OCI-LY3 (cell line): ENCODE data around the gene GAPDH.
"Not testable (repeated sequence)": the region's sequence is repeated elsewhere in the genome, so short reads cannot be mapped to it uniquely, and the experiment has no call there.

Experiments
- H2AFZ ChIP-seq: fragments of 200-600, 300-600 bp; shearing (Covaris generic); 2 replicates; pipeline ENCODE4 v1.6.0; 2014; ENCODE audit warnings: antibody characterized with exemption, low read depth, low read length
- H3K27ac ChIP-seq: fragments of 200-600, 300-600 bp; sonication (generic); 2 replicates; pipeline ENCODE4 v1.5.1; 2014; ENCODE audit warnings: mild to moderate bottlenecking, low read length, moderate library complexity, mixed read lengths
- H3K27me3 ChIP-seq: fragments of 200-600, 300-600 bp; sonication (generic); 2 replicates; pipeline ENCODE4 v1.6.1; 2014; ENCODE audit warnings: low read depth, low read length, mixed read lengths
- H3K36me3 ChIP-seq: fragments of 200-600, 300-600 bp; sonication (generic); replicated peaks from 2 replicates; pipeline ENCODE3; 2014; ENCODE audit warnings: low read depth, low read length, mixed read lengths
- H3K4me1 ChIP-seq: fragments of 300-600, 200-600 bp; sonication (generic); 2 replicates; pipeline ENCODE4 v1.6.1; 2014; ENCODE audit warnings: low read length, mixed read lengths
- H3K4me2 ChIP-seq: fragments of 200-600, 300-600 bp; sonication (generic); 2 replicates; pipeline ENCODE4 v1.6.1; 2014; ENCODE audit warnings: low read length, mixed read lengths
- H3K4me3 ChIP-seq: fragments of 300-600, 200-600 bp; sonication (generic); 2 replicates; pipeline ENCODE4 v1.5.1; 2014; ENCODE audit warnings: antibody characterized with exemption, mild to moderate bottlenecking, low read length, moderate library complexity
- H3K79me2 ChIP-seq: fragments of 300-600, 200-600 bp; shearing (Covaris generic); 2 replicates; pipeline ENCODE4 v1.6.1; 2014; ENCODE audit warnings: mild to moderate bottlenecking, low read length, mixed read lengths
- H3K9ac ChIP-seq: fragments of 300-600, 200-600 bp; shearing (Covaris generic); 2 replicates; pipeline ENCODE4 v1.6.0; 2014; ENCODE audit warnings: mild to moderate bottlenecking, low read length, moderate library complexity
- H3K9me3 ChIP-seq: fragments of 200-600, 300-600 bp; shearing (Covaris generic); 2 replicates; pipeline ENCODE4 v1.6.1; 2014; ENCODE audit warnings: low read length, mixed read lengths; ENCODE audit not compliant: insufficient read depth
- H4K20me1 ChIP-seq: fragments of 200-600, 300-600 bp; sonication (generic); 2 replicates; pipeline ENCODE4 v1.6.1; 2016; ENCODE audit warnings: low read length, mixed read lengths; ENCODE audit not compliant: insufficient read depth
- EZH2phosphoT487 ChIP-seq: fragments of 200-600 bp; shearing (Covaris generic); IDR thresholded peaks from 2 replicates; pipeline ENCODE4 v1.6.1; 2018; ENCODE audit warnings: antibody characterized with exemption, mixed run types, low read depth
- TF ChIP-seq, protein P1 (sequence below): fragments of 200-600, 300-600 bp; sonication (generic); IDR thresholded peaks from 2 replicates; pipeline ENCODE4 v1.5.1; 2014; ENCODE audit warnings: antibody characterized with exemption, low read length, low read depth

Gene GAPDH

DNA sequence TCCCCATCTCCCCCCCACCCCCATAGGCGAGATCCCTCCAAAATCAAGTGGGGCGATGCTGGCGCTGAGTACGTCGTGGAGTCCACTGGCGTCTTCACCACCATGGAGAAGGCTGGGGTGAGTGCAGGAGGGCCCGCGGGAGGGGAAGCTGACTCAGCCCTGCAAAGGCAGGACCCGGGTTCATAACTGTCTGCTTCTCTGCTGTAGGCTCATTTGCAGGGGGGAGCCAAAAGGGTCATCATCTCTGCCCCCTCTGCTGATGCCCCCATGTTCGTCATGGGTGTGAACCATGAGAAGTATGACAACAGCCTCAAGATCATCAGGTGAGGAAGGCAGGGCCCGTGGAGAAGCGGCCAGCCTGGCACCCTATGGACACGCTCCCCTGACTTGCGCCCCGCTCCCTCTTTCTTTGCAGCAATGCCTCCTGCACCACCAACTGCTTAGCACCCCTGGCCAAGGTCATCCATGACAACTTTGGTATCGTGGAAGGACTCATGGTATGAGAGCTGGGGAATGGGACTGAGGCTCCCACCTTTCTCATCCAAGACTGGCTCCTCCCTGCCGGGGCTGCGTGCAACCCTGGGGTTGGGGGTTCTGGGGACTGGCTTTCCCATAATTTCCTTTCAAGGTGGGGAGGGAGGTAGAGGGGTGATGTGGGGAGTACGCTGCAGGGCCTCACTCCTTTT, 2.7 kb downstream of the GAPDH start:
- peaks cover 44% of the 10 kb centered on the region for H3K79me2 ChIP-seq
- peak overlapping the region; percentile 85 for H3K27ac ChIP-seq
- H3K9ac ChIP-seq: no peak overlapping the region
- H2AFZ ChIP-seq: no peak overlapping the region
- peak overlapping the region; percentile 88; the same call in 1 of the 2 replicates for H3K4me3 ChIP-seq
- H3K36me3 ChIP-seq: peaks cover 40% of the 10 kb centered on the region
- peaks cover 42% of the 10 kb centered on the region for H4K20me1 ChIP-seq
- no peaks in the 10 kb centered on the region for H3K9me3 ChIP-seq
- TF ChIP-seq, protein P1, sequence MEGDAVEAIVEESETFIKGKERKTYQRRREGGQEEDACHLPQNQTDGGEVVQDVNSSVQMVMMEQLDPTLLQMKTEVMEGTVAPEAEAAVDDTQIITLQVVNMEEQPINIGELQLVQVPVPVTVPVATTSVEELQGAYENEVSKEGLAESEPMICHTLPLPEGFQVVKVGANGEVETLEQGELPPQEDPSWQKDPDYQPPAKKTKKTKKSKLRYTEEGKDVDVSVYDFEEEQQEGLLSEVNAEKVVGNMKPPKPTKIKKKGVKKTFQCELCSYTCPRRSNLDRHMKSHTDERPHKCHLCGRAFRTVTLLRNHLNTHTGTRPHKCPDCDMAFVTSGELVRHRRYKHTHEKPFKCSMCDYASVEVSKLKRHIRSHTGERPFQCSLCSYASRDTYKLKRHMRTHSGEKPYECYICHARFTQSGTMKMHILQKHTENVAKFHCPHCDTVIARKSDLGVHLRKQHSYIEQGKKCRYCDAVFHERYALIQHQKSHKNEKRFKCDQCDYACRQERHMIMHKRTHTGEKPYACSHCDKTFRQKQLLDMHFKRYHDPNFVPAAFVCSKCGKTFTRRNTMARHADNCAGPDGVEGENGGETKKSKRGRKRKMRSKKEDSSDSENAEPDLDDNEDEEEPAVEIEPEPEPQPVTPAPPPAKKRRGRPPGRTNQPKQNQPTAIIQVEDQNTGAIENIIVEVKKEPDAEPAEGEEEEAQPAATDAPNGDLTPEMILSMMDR: no peak
- TF ChIP-seq EZH2phosphoT487: no peak
- H3K27me3 ChIP-seq: no peaks in the 10 kb centered on the region
- H3K4me1 ChIP-seq: peaks cover 53% of the 10 kb centered on the region
- peak overlapping the region; percentile 83 for H3K4me2 ChIP-seq

DNA sequence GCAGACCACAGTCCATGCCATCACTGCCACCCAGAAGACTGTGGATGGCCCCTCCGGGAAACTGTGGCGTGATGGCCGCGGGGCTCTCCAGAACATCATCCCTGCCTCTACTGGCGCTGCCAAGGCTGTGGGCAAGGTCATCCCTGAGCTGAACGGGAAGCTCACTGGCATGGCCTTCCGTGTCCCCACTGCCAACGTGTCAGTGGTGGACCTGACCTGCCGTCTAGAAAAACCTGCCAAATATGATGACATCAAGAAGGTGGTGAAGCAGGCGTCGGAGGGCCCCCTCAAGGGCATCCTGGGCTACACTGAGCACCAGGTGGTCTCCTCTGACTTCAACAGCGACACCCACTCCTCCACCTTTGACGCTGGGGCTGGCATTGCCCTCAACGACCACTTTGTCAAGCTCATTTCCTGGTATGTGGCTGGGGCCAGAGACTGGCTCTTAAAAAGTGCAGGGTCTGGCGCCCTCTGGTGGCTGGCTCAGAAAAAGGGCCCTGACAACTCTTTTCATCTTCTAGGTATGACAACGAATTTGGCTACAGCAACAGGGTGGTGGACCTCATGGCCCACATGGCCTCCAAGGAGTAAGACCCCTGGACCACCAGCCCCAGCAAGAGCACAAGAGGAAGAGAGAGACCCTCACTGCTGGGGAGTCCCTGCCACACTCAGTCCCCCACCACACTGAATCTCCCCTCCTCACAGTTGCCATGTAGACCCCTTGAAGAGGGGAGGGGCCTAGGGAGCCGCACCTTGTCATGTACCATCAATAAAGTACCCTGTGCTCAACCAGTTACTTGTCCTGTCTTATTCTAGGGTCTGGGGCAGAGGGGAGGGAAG, 3.5 kb downstream of the GAPDH start:
- H3K4me3 ChIP-seq, H3K27me3 ChIP-seq, H3K9ac ChIP-seq, H3K9me3 ChIP-seq, H2AFZ ChIP-seq: not testable (repeated sequence)
- H3K27ac ChIP-seq: peak overlapping the region; percentile 33
- peaks cover 42% of the 10 kb centered on the region for H4K20me1 ChIP-seq
- peaks cover 34% of the 10 kb centered on the region for H3K36me3 ChIP-seq
- TF ChIP-seq, protein P1: peak; percentile 73
- peak overlapping the region; percentile 16; the same call in 1 of the 2 replicates for H3K4me2 ChIP-seq
- peaks cover 45% of the 10 kb centered on the region for H3K4me1 ChIP-seq
- peaks cover 36% of the 10 kb centered on the region for H3K79me2 ChIP-seq

DNA sequence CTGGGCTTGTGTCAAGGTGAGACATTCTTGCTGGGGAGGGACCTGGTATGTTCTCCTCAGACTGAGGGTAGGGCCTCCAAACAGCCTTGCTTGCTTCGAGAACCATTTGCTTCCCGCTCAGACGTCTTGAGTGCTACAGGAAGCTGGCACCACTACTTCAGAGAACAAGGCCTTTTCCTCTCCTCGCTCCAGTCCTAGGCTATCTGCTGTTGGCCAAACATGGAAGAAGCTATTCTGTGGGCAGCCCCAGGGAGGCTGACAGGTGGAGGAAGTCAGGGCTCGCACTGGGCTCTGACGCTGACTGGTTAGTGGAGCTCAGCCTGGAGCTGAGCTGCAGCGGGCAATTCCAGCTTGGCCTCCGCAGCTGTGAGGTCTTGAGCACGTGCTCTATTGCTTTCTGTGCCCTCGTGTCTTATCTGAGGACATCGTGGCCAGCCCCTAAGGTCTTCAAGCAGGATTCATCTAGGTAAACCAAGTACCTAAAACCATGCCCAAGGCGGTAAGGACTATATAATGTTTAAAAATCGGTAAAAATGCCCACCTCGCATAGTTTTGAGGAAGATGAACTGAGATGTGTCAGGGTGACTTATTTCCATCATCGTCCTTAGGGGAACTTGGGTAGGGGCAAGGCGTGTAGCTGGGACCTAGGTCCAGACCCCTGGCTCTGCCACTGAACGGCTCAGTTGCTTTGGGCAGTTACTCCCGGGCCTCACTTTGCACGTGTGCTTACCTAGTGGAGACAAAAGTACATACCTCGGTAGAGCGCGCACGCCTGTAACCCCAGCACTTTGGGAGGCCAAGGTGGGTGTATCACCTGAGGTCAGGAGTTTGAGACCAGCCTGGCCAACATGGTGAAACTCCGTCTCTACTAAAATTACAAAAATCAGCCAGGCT, 4.3 kb downstream of the GAPDH start:
- H3K79me2 ChIP-seq: peaks cover 27% of the 10 kb centered on the region
- H3K9me3 ChIP-seq: no peaks in the 10 kb centered on the region
- peaks cover 42% of the 10 kb centered on the region for H4K20me1 ChIP-seq
- no peaks in the 10 kb centered on the region for H3K27me3 ChIP-seq
- H3K27ac ChIP-seq: peak overlapping the region; percentile 33
- peaks cover 43% of the 10 kb centered on the region for H3K4me1 ChIP-seq
- TF ChIP-seq, protein P1: no peak
- TF ChIP-seq EZH2phosphoT487: no peak
- H3K4me3 ChIP-seq: no peak overlapping the region
- peaks cover 34% of the 10 kb centered on the region for H3K36me3 ChIP-seq
- H2AFZ ChIP-seq: no peak overlapping the region
- H3K9ac ChIP-seq: no peak overlapping the region
- no peak overlapping the region for H3K4me2 ChIP-seq
